Esophagus squamous epithelium (tissue), 4 donors: Measurements from ENCODE around the gene SLFN13.

ENCODE experiments used
- POLR2A ChIP-seq, 4 donors: fragments of 450-650 bp; IDR thresholded peaks; one replicate each; pipeline ENCODE4 v1.6.1; 2017; ENCODE audit warnings: antibody characterized with exemption in 4 of 4, mild to moderate bottlenecking in 4 of 4, moderate library complexity in 3 of 4
- TF ChIP-seq, protein P1 (sequence below), 6 experiments: fragments of 450-650 bp in 4 of 6; fragments of 200-600 bp in 2 of 6; sonication (generic) in 2 of 6; IDR thresholded peaks; one replicate each; pipeline ENCODE4 v1.5.1; 2016 to 2019; ENCODE audit warnings: antibody characterized with exemption in 6 of 6, mild to moderate bottlenecking in 4 of 6, moderate library complexity in 4 of 6

DNA sequence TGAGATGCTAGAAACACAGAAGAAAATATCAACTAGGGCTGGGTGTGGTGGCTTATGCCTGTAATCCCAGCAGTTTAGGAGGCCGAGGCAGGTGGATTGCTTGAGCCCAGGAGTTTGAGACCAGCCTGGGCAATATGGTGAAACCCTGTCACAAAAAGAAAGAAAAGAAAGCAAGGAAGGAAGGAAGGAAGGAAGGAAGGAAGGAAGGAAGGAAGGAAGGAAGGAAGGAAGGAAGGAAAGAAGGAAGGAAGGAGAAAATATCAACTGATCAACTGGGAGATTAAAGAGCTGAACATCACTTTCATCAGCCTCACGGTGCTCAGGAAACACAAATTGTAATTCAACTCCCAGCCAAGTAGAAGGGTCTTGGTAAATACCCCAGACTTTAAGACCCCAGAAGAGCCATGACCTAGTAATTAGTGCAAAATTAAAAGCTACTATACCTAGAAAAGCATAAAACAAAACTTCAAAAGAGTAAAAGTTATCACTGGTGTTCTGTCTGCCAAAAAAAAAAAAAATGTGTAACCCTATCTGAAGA is 27.8 kb upstream of the SLFN13 start:
- TF ChIP-seq, protein P1, sequence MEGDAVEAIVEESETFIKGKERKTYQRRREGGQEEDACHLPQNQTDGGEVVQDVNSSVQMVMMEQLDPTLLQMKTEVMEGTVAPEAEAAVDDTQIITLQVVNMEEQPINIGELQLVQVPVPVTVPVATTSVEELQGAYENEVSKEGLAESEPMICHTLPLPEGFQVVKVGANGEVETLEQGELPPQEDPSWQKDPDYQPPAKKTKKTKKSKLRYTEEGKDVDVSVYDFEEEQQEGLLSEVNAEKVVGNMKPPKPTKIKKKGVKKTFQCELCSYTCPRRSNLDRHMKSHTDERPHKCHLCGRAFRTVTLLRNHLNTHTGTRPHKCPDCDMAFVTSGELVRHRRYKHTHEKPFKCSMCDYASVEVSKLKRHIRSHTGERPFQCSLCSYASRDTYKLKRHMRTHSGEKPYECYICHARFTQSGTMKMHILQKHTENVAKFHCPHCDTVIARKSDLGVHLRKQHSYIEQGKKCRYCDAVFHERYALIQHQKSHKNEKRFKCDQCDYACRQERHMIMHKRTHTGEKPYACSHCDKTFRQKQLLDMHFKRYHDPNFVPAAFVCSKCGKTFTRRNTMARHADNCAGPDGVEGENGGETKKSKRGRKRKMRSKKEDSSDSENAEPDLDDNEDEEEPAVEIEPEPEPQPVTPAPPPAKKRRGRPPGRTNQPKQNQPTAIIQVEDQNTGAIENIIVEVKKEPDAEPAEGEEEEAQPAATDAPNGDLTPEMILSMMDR (IDR thresholded peaks at IDR 0.05), result no peak
- no peak for TF ChIP-seq POLR2A (IDR thresholded peaks at IDR 0.05)
